Right ventricle myocardium inferior (tissue), 1 donor: Measurements from ENCODE around the gene NENF. TPM values are rescaled to one million over a fixed set of nuclear protein-coding genes. Genes with fewer than 3 reads are reported as not detected.

Experiments used
- ATAC-seq: fragments of 200-7000 bp; cut with Tn5 transposase; one replicate; pipeline ENCODE4 v1.9.1; 2020; ENCODE audit warnings: mild to moderate bottlenecking, moderate library complexity
- DNase-seq: peaks from one replicate; pipeline ENCODE4 v3.0.0; 2021; ENCODE audit errors: missing footprints
- intact Hi-C: fragments of 100-400 bp; cut with DNase I; formaldehyde crosslinking; loops from one replicate; pipeline ENCODE4 v1.11.0; 2022
- total RNA-seq: library from RNA; stranded (reverse); fragmentation: NEBNext Ultra II Directional; extraction: Animal tissue kit (Norgen Biotek cat#: 25700); gene quantifications from one replicate; pipeline ENCODE4 v1.2.1, GENCODE V29; 2021
- donor health status: DM: no; HTN: yes; CAD: no; lungs with severe emphysema.

Gene NENF
- total RNA-seq, 1 donor from 2014 or later, result 119 TPM

DNA sequence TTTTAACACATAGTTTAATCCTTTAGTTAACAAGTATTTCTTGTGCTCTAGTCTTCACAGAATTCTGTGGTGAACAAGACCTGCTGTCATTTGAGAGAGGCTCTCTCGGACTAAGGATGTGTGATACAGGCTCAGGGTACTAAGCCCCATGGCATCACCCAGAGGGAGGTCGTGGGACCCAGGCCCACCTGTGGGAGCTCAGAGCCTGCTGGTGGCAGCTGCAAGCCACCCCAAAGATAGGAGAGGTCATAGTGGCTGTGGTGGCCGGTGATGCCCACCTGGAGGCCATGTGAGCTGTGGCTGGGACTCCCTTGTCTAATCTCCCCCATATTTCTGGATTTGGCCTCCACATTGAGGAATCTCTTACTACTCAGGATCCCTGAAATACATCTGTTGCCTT lies 22.0 kb downstream of the NENF start:
- DNase-seq (no peak), ATAC-seq (no peak)
- intact Hi-C loops, result loop anchor here (5.0 to 10.0 kb wide), 5 partner anchors 87 to 772 kb away; partner anchors contain the start of genes DTL, INTS7 and PPP2R5A

- intact Hi-C loops, result loop anchor here (5.0 to 10.0 kb wide), 4 partner anchors 88 to 773 kb away; partner anchors contain the start of genes DTL and INTS7
- no peak for DNase-seq
- no peak for ATAC-seq
Observed at GRCh38 chr1:212455401-212455800, 22.7 kb downstream of the NENF start.

- intact Hi-C loops, result loop anchor here (2.0 to 10.0 kb wide), 6 partner anchors 89 to 774 kb away; partner anchors contain the start of genes DTL and INTS7
- peak; percentile 87 for DNase-seq
Observed at GRCh38 chr1:212455803-212456528, 23.2 kb downstream of the NENF start.

GRCh38 chr1:212457740-212458338 lies 25.1 kb downstream of the NENF start:
- intact Hi-C loops, result loop anchor here (2.0 to 10.0 kb wide), 6 partner anchors 91 to 776 kb away; partner anchors contain the start of genes DTL and INTS7
- ATAC-seq (no peak), DNase-seq (no peak)

More at GRCh38 chr1:212455803-212456528, 23.2 kb downstream of the NENF start:
- peak; percentile 79 for ATAC-seq

DNA sequence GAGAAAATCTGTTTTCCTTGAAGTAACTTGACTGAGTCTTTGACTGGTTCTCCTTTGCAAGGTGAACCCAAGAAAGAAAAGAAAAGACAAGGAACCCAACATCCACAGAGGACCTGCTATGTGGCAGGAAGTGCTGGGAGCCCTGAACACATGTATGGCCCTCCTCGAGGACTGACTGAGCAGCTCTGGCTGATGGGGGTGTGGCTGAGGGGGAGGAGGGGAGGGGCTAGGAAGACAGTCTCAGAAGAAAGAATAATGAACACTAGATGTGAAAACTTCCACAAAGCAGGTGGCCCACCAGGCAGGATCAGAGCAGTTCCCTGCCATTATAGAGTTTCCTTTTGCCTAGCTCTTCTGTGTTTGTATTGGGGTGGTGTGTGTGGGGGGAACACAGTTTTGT lies 26.1 kb downstream of the NENF start:
- DNase-seq (no peak), ATAC-seq (no peak)
- intact Hi-C loops, result loop anchor here (5.0 to 10.0 kb wide), 4 partner anchors 92 to 777 kb away; partner anchors contain the start of genes DTL and INTS7

GRCh38 chr1:212459656-212460055 lies 26.9 kb downstream of the NENF start:
- intact Hi-C loops, result loop anchor here (5.0 to 10.0 kb wide), 4 partner anchors 92 to 777 kb away; partner anchors contain the start of genes DTL and INTS7
- DNase-seq, result no peak

DNA sequence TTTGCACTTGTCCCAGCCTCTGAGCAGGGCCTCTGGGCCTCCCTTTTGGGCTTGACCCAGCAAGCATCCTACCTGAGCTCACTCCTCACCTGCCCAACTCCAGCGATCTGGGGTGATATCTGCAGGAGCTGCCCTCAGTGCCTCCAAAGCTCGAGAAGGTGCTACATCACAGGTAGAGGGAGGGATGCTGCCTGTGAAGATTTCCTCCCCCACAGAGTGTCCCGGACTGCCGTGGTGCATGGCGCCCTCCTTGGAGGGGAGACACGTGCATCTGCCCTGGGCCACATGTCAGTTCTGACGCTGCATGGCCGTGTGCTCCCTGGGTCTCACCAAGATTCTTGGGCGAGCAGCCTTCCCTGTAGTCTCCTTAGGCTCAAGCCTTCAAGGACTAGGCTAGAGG lies 27.7 kb downstream of the NENF start:
- ATAC-seq, result no peak
- DNase-seq, result no peak

More at GRCh38 chr1:212459656-212460055, 26.9 kb downstream of the NENF start:
- ATAC-seq, result no peak

GRCh38 chr1:212461916-212462660 lies 29.4 kb downstream of the NENF start:
- ATAC-seq (no peak), DNase-seq (no peak)
- intact Hi-C loops, result no loop called here

More for the DNA sequence above, 27.7 kb downstream of the NENF start:
- intact Hi-C loops, result no loop called here

- intact Hi-C loops, result no loop called here
- no peak for ATAC-seq
- DNase-seq, result no peak
Observed at GRCh38 chr1:212463565-212464285, 31.0 kb downstream of the NENF start.

GRCh38 chr1:212465311-212465710 lies 32.6 kb downstream of the NENF start:
- intact Hi-C loops, result no loop called here
- DNase-seq (no peak), ATAC-seq (no peak)

- no peak for ATAC-seq
- DNase-seq, result no peak
- intact Hi-C loops, result no loop called here
Observed at GRCh38 chr1:212466437-212466836, 33.7 kb downstream of the NENF start.

DNA sequence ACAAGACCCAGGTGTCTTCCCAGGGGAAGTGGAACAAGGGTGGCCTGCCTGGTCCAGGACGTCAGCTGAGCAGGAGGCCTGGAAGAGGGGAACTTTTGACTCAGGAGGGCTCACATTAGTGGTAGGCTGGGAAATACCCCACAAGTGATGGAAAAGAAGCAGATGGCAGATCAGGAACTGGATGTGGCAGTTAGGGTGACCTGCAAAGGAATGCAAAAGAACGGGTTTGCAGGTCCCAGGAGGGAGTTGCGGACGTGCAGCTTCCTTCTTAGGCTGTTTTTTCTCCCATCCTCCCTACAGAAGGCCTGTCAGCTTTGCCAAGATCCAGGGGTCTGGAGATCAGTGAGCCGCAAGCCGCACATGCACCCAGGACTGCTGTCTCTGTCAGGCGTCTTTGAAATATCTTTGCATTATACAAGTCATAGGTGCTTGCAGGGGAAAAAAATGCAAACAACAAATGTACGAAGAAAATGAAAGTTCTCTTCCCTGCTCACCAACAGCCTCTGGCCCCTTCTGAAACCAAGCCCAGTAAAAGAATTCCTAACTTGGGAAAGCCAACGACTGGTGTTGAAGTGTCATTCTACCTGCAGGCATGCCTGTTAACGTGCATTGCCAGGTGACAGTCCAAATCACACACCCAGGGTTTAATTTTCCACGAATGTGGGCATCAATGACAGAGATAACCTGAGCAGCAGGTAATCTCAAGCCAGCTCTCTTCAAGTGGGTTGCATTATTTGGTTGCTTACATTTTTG lies 34.4 kb downstream of the NENF start:
- DNase-seq, result no peak
- intact Hi-C loops, result no loop called here
- ATAC-seq, result no peak

- ATAC-seq (no peak), DNase-seq (no peak)
- intact Hi-C loops, result no loop called here
Observed at GRCh38 chr1:212467843-212468482, 35.2 kb downstream of the NENF start.

DNA sequence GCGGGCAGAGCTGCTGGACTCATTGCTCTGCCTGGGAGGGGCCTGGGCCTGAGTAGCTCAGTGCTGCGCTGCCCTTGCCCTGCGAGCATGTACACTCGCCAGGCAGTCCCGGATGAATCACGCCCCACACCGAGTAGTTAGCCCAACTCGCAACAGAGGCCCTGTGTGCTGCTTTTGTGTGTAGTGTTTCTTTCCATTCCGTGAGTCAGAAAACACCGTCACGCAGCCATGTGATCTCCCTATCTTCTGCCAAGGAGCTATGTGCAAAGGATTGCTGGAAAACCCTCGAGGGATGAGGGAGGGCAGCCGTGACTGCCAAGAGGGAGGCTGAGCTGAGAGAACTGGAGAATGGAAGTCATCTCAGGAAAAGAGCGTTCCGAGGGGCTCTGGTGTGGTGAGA lies 37.3 kb downstream of the NENF start:
- peak; percentile 95 for ATAC-seq
- peak; percentile 86 for DNase-seq
- intact Hi-C loops, result no loop called here

GRCh38 chr1:212471286-212471685 lies 38.6 kb downstream of the NENF start:
- DNase-seq, result no peak
- no peak for ATAC-seq
- intact Hi-C loops, result no loop called here

DNA sequence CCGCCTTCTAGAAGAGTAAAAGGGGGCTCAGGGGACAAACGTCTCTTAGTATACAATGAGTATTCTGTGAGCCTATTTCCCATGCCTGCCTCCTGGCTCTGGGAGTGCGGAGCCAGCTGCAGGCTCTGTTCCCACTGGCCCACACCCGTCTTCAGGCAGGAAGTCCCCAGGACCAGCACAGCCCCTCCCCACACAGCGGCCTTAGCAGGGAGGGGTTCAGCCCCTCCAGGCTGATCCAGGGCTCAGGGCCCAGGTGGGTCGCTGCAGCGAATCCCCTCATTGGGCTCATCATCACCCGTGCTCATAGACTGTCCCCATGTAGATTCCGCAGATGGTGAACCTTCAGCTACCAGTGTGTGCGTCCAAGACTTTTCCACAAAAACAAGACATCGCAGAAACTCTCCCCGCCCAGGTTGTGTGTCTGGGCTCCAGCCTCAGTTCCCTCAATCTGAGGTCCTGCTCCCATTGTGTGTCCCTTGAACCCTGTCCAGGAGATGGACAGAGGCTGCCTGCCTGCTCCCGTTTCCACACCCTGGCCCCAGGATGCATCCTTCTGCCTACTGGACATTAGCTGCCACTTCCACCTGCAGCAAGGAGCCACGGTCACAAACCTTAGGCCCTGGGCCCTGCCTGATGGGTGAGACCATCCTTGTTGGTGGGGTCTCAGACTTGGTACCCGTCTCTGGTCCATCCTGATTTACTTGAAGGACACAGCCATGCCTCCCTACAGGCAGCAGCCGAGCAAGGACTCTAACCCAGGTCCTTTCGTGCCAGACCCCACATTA lies 39.4 kb downstream of the NENF start:
- DNase-seq, result no peak
- intact Hi-C loops, result no loop called here
- ATAC-seq, result no peak

DNA sequence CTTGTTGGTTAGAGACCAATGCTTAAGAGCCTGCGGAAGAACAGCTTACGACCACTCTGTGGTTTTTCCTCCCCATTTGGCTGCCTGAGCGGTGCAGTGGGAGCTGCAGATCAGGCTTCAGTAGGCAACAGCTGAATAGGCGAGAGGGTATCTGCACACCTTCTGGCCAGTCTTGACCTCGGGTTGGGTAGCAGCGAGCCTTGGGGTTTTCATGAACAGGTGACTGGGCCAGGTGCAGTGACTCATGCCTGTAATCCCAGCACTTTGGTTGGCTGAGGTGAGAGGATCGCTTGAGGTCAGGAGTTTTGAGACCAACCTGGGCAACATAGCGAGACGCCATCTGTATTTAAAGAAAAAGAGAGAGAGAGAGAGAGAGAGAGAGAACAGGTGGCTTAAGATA lies 41.0 kb downstream of the NENF start:
- DNase-seq (no peak), ATAC-seq (no peak)
- intact Hi-C loops, result no loop called here
